ENCODE data around the gene MINDY4B. TPM values are rescaled to one million over a fixed set of nuclear protein-coding genes. Genes with fewer than 3 reads are reported as not detected.

Gene MINDY4B
- total RNA-seq = not detected in 2 replicates

DNA sequence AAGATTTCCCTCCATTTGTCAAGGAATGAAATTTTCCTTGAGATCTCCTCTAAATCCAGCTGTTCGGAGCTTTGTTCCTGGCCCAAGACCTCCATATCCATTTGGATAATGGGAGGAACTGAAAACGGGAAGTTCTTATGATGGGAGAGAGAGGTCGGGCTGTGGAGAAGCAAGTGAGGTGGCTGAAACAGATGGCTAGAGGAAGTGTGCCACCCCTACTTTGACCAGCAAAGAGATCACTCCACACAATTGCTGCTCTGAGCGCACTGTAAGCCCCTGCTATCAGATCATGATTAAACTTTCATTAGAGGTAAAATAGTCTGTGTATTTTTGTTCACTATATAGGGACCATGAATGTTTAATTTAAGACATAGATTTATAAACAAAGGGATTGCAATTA, at the start of gene MINDY4B:
MINDY4B (minus strand) TSS at position 101 of the 400 bp plus-strand sequence; CDS start at position 101, 0 bp downstream.
- no peaks in the 10 kb centered on the region for H3K36me3 ChIP-seq (ENCODE audit: insufficient read depth, low read length)
- peaks cover 49% of the 10 kb centered on the region for H3K27me3 ChIP-seq (ENCODE audit: insufficient read depth, low read length)
- TF ChIP-seq, protein P1, sequence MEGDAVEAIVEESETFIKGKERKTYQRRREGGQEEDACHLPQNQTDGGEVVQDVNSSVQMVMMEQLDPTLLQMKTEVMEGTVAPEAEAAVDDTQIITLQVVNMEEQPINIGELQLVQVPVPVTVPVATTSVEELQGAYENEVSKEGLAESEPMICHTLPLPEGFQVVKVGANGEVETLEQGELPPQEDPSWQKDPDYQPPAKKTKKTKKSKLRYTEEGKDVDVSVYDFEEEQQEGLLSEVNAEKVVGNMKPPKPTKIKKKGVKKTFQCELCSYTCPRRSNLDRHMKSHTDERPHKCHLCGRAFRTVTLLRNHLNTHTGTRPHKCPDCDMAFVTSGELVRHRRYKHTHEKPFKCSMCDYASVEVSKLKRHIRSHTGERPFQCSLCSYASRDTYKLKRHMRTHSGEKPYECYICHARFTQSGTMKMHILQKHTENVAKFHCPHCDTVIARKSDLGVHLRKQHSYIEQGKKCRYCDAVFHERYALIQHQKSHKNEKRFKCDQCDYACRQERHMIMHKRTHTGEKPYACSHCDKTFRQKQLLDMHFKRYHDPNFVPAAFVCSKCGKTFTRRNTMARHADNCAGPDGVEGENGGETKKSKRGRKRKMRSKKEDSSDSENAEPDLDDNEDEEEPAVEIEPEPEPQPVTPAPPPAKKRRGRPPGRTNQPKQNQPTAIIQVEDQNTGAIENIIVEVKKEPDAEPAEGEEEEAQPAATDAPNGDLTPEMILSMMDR (IDR thresholded peaks at IDR 0.05; ENCODE audit: extremely low read depth, low read depth, low read length) = no peak
- no peaks in the 10 kb centered on the region for H3K79me2 ChIP-seq (ENCODE audit: insufficient read depth, low read length)
- no peaks in the 10 kb centered on the region for H3K9me3 ChIP-seq (ENCODE audit: low read depth, low read length)
- no peaks in the 10 kb centered on the region for H3K4me1 ChIP-seq (ENCODE audit: insufficient read depth, low read length)
- H4K20me1 ChIP-seq (ENCODE audit: insufficient read depth, low read length) = no peaks in the 10 kb centered on the region
- no peak within 1 kb of the TSS for H3K27ac ChIP-seq (ENCODE audit: low read depth, low read length)
- no peak within 1 kb of the TSS for H3K4me2 ChIP-seq (ENCODE audit: insufficient read depth, low read length)
- no peak within 1 kb of the TSS for H2AFZ ChIP-seq (ENCODE audit: low read length)
- no peak within 1 kb of the TSS for H3K4me3 ChIP-seq (ENCODE audit: insufficient read depth, low read length)
- no peak for DNase-seq (ENCODE audit: insufficient read length, low spot score, missing footprints)

DNA sequence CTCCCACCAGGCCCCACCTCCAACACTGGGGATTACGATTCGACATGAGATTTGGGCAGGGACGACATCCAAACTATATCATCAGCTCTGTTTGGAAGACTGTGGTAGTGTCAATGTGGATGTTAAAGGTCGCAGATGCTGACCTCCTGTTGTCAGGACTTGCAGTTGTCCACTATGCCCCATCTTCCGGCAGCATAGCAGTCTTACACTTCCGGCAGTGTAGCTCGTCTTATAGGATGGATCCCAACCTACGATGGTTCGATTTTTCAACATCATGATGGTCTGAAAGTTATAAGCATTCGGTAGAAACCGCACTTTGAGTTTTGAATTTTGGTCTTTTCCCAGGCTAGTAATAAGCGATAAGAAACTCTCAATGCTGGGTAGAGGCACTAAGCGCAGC, 46.7 kb upstream of the MINDY4B start:
- no peak for DNase-seq (ENCODE audit: insufficient read length, low spot score, missing footprints)
- Histone ChIP-seq H3K36me3 (ENCODE audit: insufficient read depth, low read length) (no peaks in the 10 kb centered on the region), H3K4me2 (ENCODE audit: insufficient read depth, low read length) (no peak overlapping the region), H2AFZ (ENCODE audit: low read length) (no peak overlapping the region), H3K79me2 (ENCODE audit: insufficient read depth, low read length) (no peaks in the 10 kb centered on the region), H3K4me1 (ENCODE audit: insufficient read depth, low read length) (no peaks in the 10 kb centered on the region), H3K9me3 (ENCODE audit: low read depth, low read length) (no peaks in the 10 kb centered on the region), H3K27me3 (ENCODE audit: insufficient read depth, low read length) (peaks cover 22% of the 10 kb centered on the region), H3K27ac (ENCODE audit: low read depth, low read length) (no peak overlapping the region), H4K20me1 (ENCODE audit: insufficient read depth, low read length) (no peaks in the 10 kb centered on the region), H3K4me3 (ENCODE audit: insufficient read depth, low read length) (no peak overlapping the region)
- TF ChIP-seq, protein P1 (IDR thresholded peaks at IDR 0.05; ENCODE audit: extremely low read depth, low read depth, low read length) = no peak

DNA sequence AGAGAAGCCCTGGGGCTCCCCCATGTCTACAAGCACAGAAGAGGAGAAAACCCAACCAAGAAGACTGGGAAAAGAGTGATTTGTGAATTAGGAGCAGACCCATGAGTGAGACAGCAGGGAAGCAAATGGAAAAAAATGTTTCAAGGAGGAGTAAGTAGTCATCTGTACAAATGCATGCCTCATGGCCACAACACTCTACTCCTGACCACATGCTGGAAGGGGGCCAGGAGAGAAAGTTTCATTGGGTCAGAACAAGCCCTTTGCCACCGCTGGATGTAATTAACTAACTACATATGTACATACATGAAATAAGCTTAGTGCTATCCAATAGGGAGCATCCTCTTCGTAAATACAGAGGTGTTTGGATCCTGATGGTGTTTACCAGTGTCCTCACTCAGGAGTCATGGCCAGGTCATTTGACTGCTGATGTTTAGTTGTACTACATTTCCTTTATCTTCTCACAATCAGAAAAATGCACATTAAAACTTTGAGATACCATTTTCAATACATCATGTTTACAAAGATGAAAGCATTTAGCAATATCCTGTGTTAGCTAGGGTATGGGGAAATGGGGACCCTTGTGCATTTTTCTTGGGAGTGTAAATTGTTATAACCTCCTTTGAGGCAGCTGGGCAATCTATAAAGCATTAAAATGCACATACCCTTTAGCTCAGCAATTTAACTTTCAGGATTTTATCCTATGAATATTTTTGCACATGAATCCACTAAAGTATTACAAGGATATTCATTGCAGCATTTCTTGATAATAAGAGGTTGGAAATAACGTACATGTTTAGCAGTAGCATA, 40.2 kb upstream of the MINDY4B start:
- H4K20me1 ChIP-seq (ENCODE audit: insufficient read depth, low read length) = no peaks in the 10 kb centered on the region
- TF ChIP-seq, protein P1 (IDR thresholded peaks at IDR 0.05; ENCODE audit: extremely low read depth, low read depth, low read length) = no peak
- no peaks in the 10 kb centered on the region for H3K79me2 ChIP-seq (ENCODE audit: insufficient read depth, low read length)
- no peak overlapping the region for H2AFZ ChIP-seq (ENCODE audit: low read length)
- H3K4me1 ChIP-seq (ENCODE audit: insufficient read depth, low read length) = peaks cover 4% of the 10 kb centered on the region
- no peak overlapping the region for H3K4me2 ChIP-seq (ENCODE audit: insufficient read depth, low read length)
- H3K9me3 ChIP-seq (ENCODE audit: low read depth, low read length) = no peaks in the 10 kb centered on the region
- no peak overlapping the region for H3K27ac ChIP-seq (ENCODE audit: low read depth, low read length)
- DNase-seq (ENCODE audit: insufficient read length, low spot score, missing footprints) = peak; percentile 81
- H3K4me3 ChIP-seq (ENCODE audit: insufficient read depth, low read length) = no peak overlapping the region
- H3K27me3 ChIP-seq (ENCODE audit: insufficient read depth, low read length) = peaks cover 23% of the 10 kb centered on the region
- no peaks in the 10 kb centered on the region for H3K36me3 ChIP-seq (ENCODE audit: insufficient read depth, low read length)

DNA sequence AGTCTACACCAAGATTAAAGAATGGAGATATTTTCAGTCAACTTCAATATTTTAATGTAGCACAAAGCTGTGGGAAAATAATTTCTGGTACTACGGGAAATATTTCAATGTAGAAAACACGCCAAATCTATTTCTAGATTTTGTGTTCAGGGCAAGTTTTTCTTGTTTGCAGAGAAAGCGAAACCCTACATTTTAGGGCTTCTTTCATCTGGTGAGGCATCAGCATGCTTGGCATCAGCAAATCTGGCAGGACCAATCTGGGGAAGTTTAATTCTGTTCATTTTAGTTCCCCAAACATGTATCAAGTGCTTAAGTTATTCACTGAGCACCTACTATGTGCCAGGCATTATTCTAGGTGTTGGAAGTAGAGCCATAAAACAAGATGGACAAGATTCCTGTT, 37.0 kb upstream of the MINDY4B start:
- H3K9me3 ChIP-seq (ENCODE audit: low read depth, low read length) = no peaks in the 10 kb centered on the region
- DNase-seq (ENCODE audit: insufficient read length, low spot score, missing footprints) = no peak
- peaks cover 19% of the 10 kb centered on the region for H3K27me3 ChIP-seq (ENCODE audit: insufficient read depth, low read length)
- H3K27ac ChIP-seq (ENCODE audit: low read depth, low read length) = no peak overlapping the region
- no peak overlapping the region for H2AFZ ChIP-seq (ENCODE audit: low read length)
- no peaks in the 10 kb centered on the region for H3K36me3 ChIP-seq (ENCODE audit: insufficient read depth, low read length)
- H4K20me1 ChIP-seq (ENCODE audit: insufficient read depth, low read length) = no peaks in the 10 kb centered on the region
- H3K4me1 ChIP-seq (ENCODE audit: insufficient read depth, low read length) = peaks cover 4% of the 10 kb centered on the region
- no peak overlapping the region for H3K4me3 ChIP-seq (ENCODE audit: insufficient read depth, low read length)
- no peak overlapping the region for H3K4me2 ChIP-seq (ENCODE audit: insufficient read depth, low read length)
- no peaks in the 10 kb centered on the region for H3K79me2 ChIP-seq (ENCODE audit: insufficient read depth, low read length)
- TF ChIP-seq, protein P1 (IDR thresholded peaks at IDR 0.05; ENCODE audit: extremely low read depth, low read depth, low read length) = no peak
